ENCODE results near the gene TDRD10. TPM values are rescaled to one million over a fixed set of nuclear protein-coding genes. Genes with fewer than 3 reads are reported as not detected.
A peak's percentile ranks its signal among the peaks of the same experiment; 100 is the strongest.

The TDRD10 gene
- total RNA-seq, 1 donor from 2014 or later = 1.0 TPM

DNA sequence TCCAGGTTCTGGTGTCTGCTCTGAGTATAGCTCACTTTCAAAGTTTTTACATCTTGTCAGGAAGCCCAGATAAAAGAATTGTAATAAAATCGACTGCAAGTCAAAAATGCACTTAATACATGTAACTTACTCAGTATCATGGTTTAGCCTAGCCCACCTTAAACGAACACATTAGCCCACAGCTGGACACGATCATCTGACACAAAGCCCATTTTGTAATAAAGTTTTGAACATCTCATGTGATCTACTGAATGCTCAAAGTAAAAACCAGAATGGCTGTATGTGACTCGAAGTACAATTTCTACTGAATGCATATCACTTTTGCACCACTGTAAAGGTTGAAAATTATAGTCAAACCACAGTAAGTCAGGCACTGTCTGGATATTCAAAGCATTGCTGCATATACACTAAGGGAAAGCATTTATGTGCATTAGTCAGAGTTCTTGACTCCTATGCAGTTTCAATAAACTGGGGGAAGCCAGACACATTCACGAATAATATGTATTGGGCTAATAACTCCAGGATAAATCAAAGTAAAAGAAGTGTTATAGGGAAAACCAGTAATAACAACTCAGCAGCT is 12.2 kb upstream of the TDRD10 start:
- Histone ChIP-seq H3K9me3 (ENCODE audit: control insufficient read depth in 3 of 3, low read length in 3 of 3) (no peaks in the 10 kb centered on the region), H3K27ac (ENCODE audit: low read depth, low read length) (peak overlapping the region; percentile 46), H3K9ac (ENCODE audit: low read depth in 1 of 3, low read length in 3 of 3) (no peak overlapping the region), H3K4me1 (ENCODE audit: control insufficient read depth in 3 of 3, insufficient read depth in 3 of 3, low read length in 3 of 3) (peaks cover 16 to 32% (median 19%) of the 10 kb centered on the region in 3 donors), H3K36me3 (ENCODE audit: control insufficient read depth in 3 of 3, insufficient read depth in 3 of 3, low read length in 3 of 3) (peaks cover 5 to 9% (median 6%) of the 10 kb centered on the region in 3 donors), H3K4me3 (ENCODE audit: low read length in 3 of 3) (no peak overlapping the region), H3K27me3 (ENCODE audit: control insufficient read depth in 3 of 3, insufficient read depth in 3 of 3, low read length in 3 of 3) (peaks cover 2 to 8% (median 8%) of the 10 kb centered on the region in 3 donors)

DNA sequence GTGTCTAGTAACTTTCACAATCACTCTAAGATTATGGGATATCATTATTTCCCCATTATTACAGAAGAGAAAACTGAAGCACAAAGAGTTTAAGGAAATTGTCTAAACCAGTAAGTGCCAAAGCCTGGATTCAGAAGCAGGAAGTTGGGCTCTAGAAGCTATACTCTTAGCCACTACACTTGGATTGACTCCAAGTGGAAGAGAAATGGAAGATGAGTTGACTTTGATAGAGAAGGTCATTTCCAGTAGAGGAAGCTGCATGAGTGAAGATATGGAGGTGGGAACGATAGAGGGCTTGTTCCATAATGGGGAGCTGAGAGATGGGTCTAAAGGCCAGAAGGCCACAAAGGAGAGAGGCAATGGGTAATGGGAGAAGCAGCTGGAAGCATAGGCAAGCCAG is 11.7 kb upstream of the TDRD10 start:
- Histone ChIP-seq H3K4me1 (ENCODE audit: control insufficient read depth in 3 of 3, insufficient read depth in 3 of 3, low read length in 3 of 3) (peaks cover 16 to 33% (median 19%) of the 10 kb centered on the region in 3 donors), H3K36me3 (ENCODE audit: control insufficient read depth in 3 of 3, insufficient read depth in 3 of 3, low read length in 3 of 3) (peaks cover 5 to 9% (median 6%) of the 10 kb centered on the region in 3 donors), H3K4me3 (ENCODE audit: low read length in 3 of 3) (no peak overlapping the region), H3K9ac (ENCODE audit: low read depth in 1 of 3, low read length in 3 of 3) (no peak overlapping the region), H3K9me3 (ENCODE audit: control insufficient read depth in 3 of 3, low read length in 3 of 3) (no peaks in the 10 kb centered on the region), H3K27ac (ENCODE audit: low read depth, low read length) (peak overlapping the region; percentile 46), H3K27me3 (ENCODE audit: control insufficient read depth in 3 of 3, insufficient read depth in 3 of 3, low read length in 3 of 3) (peaks cover 2 to 8% (median 8%) of the 10 kb centered on the region in 3 donors)

DNA sequence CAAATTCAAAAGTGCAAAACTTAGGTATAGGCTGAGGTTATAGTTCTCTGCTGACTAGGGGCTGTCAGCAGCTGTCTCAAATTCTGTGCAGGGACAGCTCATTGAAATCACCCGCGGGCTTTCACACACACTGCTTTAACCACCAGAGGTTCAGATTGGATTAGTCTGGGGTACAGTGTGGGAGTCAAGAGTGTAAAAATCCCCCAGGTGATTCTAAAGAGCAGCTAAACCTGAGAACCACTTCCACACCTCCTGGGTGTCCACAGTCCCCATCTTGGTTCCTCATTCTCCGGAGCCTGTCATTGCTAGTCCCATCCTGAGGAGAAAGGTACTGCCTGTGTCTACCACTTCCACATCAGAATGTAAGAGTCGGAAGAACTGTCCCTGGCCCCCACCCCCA is 9.9 kb upstream of the TDRD10 start:
- Histone ChIP-seq H3K4me3 (ENCODE audit: low read length in 3 of 3) (no peak overlapping the region), H3K27ac (ENCODE audit: low read depth, low read length) (peak overlapping the region; percentile 47), H3K9ac (ENCODE audit: low read depth in 1 of 3, low read length in 3 of 3) (no peak overlapping the region)

DNA sequence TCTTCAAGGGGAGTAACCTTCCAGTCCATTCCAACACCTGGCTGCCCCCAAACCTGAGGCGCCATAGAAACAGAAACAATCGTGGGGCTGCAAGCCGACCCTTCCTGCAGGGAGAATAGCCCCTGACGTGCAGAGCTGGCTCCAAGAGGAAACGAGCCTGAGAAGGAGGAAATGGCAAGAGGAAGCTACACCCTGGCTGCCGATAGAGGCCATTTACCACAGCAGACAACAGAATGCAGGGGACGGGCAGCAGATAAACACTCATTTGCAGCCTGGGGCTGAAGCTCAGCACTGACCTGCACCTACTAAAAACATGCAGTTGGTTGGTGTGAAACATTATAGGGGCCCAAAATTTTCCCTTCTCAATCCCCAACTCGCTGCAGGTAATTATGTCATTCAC is 8.7 kb upstream of the TDRD10 start:
- Histone ChIP-seq H3K27ac (ENCODE audit: low read depth, low read length) (peak overlapping the region; percentile 47), H3K4me3 (ENCODE audit: low read length in 3 of 3) (no peak overlapping the region), H3K36me3 (ENCODE audit: control insufficient read depth in 3 of 3, insufficient read depth in 3 of 3, low read length in 3 of 3) (peaks cover 0 to 2% (median 0%) of the 10 kb centered on the region in 3 donors), H3K27me3 (ENCODE audit: control insufficient read depth in 3 of 3, insufficient read depth in 3 of 3, low read length in 3 of 3) (peaks cover 2 to 12% (median 8%) of the 10 kb centered on the region in 3 donors), H3K9ac (ENCODE audit: low read depth in 1 of 3, low read length in 3 of 3) (no peak overlapping the region), H3K4me1 (ENCODE audit: control insufficient read depth in 3 of 3, insufficient read depth in 3 of 3, low read length in 3 of 3) (peaks cover 7 to 21% (median 8%) of the 10 kb centered on the region in 3 donors), H3K9me3 (ENCODE audit: control insufficient read depth in 3 of 3, low read length in 3 of 3) (no peaks in the 10 kb centered on the region)

More for the DNA sequence above, 9.9 kb upstream of the TDRD10 start:
- Histone ChIP-seq H3K4me1 (ENCODE audit: control insufficient read depth in 3 of 3, insufficient read depth in 3 of 3, low read length in 3 of 3) (peaks cover 7 to 21% (median 8%) of the 10 kb centered on the region in 3 donors), H3K36me3 (ENCODE audit: control insufficient read depth in 3 of 3, insufficient read depth in 3 of 3, low read length in 3 of 3) (peaks cover 0 to 2% (median 0%) of the 10 kb centered on the region in 3 donors), H3K27me3 (ENCODE audit: control insufficient read depth in 3 of 3, insufficient read depth in 3 of 3, low read length in 3 of 3) (peaks cover 2 to 12% (median 8%) of the 10 kb centered on the region in 3 donors), H3K9me3 (ENCODE audit: control insufficient read depth in 3 of 3, low read length in 3 of 3) (no peaks in the 10 kb centered on the region)

DNA sequence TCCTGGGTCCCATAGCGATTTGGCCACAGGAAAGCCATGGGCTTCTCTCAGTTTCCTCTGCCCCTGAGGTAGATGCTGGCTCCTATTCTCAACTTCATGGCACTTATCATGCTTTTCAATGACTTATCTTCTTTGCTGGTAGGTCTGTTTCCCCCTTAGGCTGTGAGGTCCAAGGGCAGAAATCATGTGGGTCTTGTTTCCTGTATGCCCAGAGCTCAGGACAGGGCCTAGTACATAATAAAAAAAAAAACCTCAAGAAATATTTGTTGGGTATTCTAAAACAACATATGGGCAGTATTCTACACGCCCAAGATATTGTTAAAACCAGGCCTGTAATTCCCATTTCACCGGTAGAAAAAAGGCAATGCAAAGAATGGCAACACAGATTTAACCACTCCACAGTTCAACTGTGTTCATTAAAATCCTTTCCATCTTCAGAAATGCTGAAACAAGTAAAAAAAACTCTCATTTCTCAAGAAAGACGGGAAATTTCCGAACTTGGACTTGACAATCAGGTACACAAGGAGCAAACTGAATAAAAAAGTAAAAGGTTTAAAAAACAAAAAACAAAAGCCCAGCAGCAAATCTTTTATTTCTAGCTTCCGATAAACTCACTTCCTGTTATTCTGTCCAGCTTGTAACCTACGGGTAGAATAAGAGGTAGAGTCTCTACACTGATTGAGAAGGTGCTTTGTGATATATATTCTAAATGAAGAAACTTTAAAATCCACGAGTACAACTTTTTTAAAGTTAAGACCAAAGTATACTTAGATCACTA is 6.3 kb upstream of the TDRD10 start:
- H3K27ac ChIP-seq (ENCODE audit: low read depth, low read length) = peak overlapping the region; percentile 54
- H3K36me3 ChIP-seq (ENCODE audit: control insufficient read depth in 3 of 3, insufficient read depth in 3 of 3, low read length in 3 of 3) = no peaks in the 10 kb centered on the region
- H3K4me3 ChIP-seq (ENCODE audit: low read length in 3 of 3) = no peak overlapping the region
- no peak overlapping the region for H3K9ac ChIP-seq (ENCODE audit: low read depth in 1 of 3, low read length in 3 of 3)
- H3K27me3 ChIP-seq (ENCODE audit: control insufficient read depth in 3 of 3, insufficient read depth in 3 of 3, low read length in 3 of 3) = peaks cover 17 to 22% (median 18%) of the 10 kb centered on the region in 3 donors
- no peaks in the 10 kb centered on the region for H3K9me3 ChIP-seq (ENCODE audit: control insufficient read depth in 3 of 3, low read length in 3 of 3)
- peaks cover 7 to 12% (median 9%) of the 10 kb centered on the region in 3 donors for H3K4me1 ChIP-seq (ENCODE audit: control insufficient read depth in 3 of 3, insufficient read depth in 3 of 3, low read length in 3 of 3)

DNA sequence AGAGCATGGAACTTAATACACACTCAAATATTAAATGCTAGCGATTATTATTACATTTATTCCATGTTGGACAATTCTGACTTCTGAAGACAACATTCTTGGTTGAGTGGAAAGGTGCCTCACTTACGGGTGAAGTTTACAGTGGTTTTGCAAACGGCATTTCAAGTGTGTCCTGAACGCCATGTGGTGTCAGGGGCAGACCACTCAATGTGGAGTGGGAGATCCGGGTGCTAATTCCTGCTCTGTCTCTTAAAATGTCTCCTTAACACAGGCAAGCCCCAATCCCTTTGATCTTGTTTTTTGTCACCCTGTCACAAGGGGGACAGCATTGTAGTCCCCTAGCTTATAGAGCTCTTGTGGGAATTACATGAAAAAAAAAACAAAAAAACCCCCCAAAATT is 5.6 kb upstream of the TDRD10 start:
- Histone ChIP-seq H3K27ac (ENCODE audit: low read depth, low read length) (peak overlapping the region; percentile 54), H3K4me3 (ENCODE audit: low read length in 3 of 3) (no peak overlapping the region), H3K27me3 (ENCODE audit: control insufficient read depth in 3 of 3, insufficient read depth in 3 of 3, low read length in 3 of 3) (peaks cover 21 to 25% (median 24%) of the 10 kb centered on the region in 3 donors), H3K9ac (ENCODE audit: low read depth in 1 of 3, low read length in 3 of 3) (no peak overlapping the region), H3K4me1 (ENCODE audit: control insufficient read depth in 3 of 3, insufficient read depth in 3 of 3, low read length in 3 of 3) (peaks cover 4 to 11% (median 10%) of the 10 kb centered on the region in 3 donors), H3K36me3 (ENCODE audit: control insufficient read depth in 3 of 3, insufficient read depth in 3 of 3, low read length in 3 of 3) (no peaks in the 10 kb centered on the region), H3K9me3 (ENCODE audit: control insufficient read depth in 3 of 3, low read length in 3 of 3) (no peaks in the 10 kb centered on the region)

DNA sequence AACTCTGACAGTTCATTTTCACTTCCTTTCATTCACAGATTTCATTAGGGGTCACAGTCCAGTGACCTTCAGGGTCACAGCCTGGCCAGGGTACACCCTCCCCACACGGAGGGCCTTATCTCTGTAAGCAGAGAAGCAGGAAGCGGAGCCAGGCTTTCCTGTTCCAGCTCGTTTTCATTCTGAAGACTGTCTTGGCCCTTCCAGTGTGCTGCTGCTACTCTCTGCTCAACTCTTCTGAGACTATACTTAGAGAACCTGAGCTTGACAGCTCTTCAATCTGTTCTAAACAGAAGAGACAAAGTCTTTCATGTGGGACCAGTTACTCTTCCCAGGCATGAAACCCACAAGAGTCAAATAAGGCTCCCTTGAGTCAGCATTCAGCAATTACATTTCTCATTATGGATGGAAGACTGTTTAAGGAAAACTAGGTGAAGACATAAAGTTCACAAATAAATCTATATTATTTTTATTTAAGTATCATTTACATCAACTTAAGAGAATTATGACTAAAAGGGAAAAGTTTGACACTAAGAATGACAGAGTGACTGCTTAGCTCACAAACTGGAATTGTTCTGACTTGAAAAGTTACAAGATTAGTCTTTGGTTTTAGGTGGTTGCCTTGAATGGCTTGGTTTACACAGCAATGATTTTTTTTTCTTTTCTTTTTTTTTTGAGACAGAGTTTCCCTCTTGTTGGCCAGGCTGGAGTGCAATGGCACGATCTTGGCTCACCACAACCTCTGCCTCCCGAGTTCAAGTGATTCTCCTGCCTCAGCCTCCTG is 4.8 kb upstream of the TDRD10 start:
- Histone ChIP-seq H3K27me3 (ENCODE audit: control insufficient read depth in 3 of 3, insufficient read depth in 3 of 3, low read length in 3 of 3) (peaks cover 26 to 31% (median 29%) of the 10 kb centered on the region in 3 donors), H3K36me3 (ENCODE audit: control insufficient read depth in 3 of 3, insufficient read depth in 3 of 3, low read length in 3 of 3) (no peaks in the 10 kb centered on the region), H3K27ac (ENCODE audit: low read depth, low read length) (peak overlapping the region; percentile 40), H3K4me3 (ENCODE audit: low read length in 3 of 3) (no peak overlapping the region), H3K4me1 (ENCODE audit: control insufficient read depth in 3 of 3, insufficient read depth in 3 of 3, low read length in 3 of 3) (peaks cover 2 to 9% (median 7%) of the 10 kb centered on the region in 3 donors), H3K9ac (ENCODE audit: low read depth in 1 of 3, low read length in 3 of 3) (no peak overlapping the region), H3K9me3 (ENCODE audit: control insufficient read depth in 3 of 3, low read length in 3 of 3) (no peaks in the 10 kb centered on the region)

DNA sequence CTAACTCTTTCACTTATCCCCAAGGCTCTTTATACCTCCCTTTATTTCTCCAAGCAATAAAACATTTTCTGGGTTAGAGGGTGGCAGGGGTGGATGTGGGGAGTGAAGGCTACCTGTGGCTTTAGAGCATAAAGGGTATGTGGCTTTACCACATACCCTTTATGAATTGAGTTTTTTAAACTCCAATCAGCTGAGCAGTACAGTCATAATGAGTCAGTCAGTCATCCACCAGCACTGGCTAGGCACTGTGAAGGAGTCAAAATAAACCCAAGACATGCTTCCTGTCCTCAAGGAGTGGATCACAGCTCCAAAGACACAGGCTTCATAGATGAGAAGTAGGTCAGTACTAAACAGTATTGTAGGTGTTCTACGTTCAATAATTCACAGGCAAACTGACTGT is 2.6 kb upstream of the TDRD10 start:
- peak overlapping the region; percentile 51 to 79 (median 60) for H3K4me3 ChIP-seq (ENCODE audit: low read length in 3 of 3)
- H3K9me3 ChIP-seq (ENCODE audit: control insufficient read depth in 3 of 3, low read length in 3 of 3) = no peaks in the 10 kb centered on the region

DNA sequence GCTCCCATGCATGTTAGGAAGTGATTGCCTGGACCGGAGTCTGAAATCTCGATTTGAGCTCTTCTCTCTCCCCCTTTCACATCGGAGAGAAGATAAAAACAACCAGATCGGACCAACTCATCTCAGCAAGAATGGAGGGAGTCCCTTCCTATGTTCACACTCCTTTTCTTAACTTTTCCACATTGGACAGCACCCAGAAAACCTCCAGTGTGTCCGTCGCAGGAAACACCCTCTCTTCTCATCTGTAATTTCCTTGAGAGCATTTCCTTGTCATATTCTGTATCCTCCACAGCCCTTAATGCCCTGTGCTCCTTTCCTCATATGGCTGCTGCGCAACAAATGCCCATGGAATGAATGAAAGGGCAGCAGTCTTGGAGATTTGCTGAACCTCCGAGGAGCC is 1.5 kb upstream of the TDRD10 start:
- peak overlapping the region; percentile 51 to 79 (median 60) for H3K4me3 ChIP-seq (ENCODE audit: low read length in 3 of 3)
- peak overlapping the region; percentile 0 to 58 (median 25) for H3K9ac ChIP-seq (ENCODE audit: low read depth in 1 of 3, low read length in 3 of 3)
- H3K27ac ChIP-seq (ENCODE audit: low read depth, low read length) = no peak overlapping the region
- H3K4me1 ChIP-seq (ENCODE audit: control insufficient read depth in 3 of 3, insufficient read depth in 3 of 3, low read length in 3 of 3) = peaks cover 0 to 9% (median 2%) of the 10 kb centered on the region in 3 donors
- H3K36me3 ChIP-seq (ENCODE audit: control insufficient read depth in 3 of 3, insufficient read depth in 3 of 3, low read length in 3 of 3) = no peaks in the 10 kb centered on the region
- H3K27me3 ChIP-seq (ENCODE audit: control insufficient read depth in 3 of 3, insufficient read depth in 3 of 3, low read length in 3 of 3) = peaks cover 33 to 44% (median 37%) of the 10 kb centered on the region in 3 donors
- no peaks in the 10 kb centered on the region for H3K9me3 ChIP-seq (ENCODE audit: control insufficient read depth in 3 of 3, low read length in 3 of 3)

More for the DNA sequence above, 2.6 kb upstream of the TDRD10 start:
- Histone ChIP-seq H3K9ac (ENCODE audit: low read depth in 1 of 3, low read length in 3 of 3) (no peak overlapping the region), H3K27me3 (ENCODE audit: control insufficient read depth in 3 of 3, insufficient read depth in 3 of 3, low read length in 3 of 3) (peaks cover 33 to 44% (median 37%) of the 10 kb centered on the region in 3 donors), H3K27ac (ENCODE audit: low read depth, low read length) (no peak overlapping the region), H3K36me3 (ENCODE audit: control insufficient read depth in 3 of 3, insufficient read depth in 3 of 3, low read length in 3 of 3) (no peaks in the 10 kb centered on the region), H3K4me1 (ENCODE audit: control insufficient read depth in 3 of 3, insufficient read depth in 3 of 3, low read length in 3 of 3) (peaks cover 2 to 9% (median 2%) of the 10 kb centered on the region in 3 donors)
